Measurements from ENCODE around the gene PDXP.

The PDXP gene

DNA sequence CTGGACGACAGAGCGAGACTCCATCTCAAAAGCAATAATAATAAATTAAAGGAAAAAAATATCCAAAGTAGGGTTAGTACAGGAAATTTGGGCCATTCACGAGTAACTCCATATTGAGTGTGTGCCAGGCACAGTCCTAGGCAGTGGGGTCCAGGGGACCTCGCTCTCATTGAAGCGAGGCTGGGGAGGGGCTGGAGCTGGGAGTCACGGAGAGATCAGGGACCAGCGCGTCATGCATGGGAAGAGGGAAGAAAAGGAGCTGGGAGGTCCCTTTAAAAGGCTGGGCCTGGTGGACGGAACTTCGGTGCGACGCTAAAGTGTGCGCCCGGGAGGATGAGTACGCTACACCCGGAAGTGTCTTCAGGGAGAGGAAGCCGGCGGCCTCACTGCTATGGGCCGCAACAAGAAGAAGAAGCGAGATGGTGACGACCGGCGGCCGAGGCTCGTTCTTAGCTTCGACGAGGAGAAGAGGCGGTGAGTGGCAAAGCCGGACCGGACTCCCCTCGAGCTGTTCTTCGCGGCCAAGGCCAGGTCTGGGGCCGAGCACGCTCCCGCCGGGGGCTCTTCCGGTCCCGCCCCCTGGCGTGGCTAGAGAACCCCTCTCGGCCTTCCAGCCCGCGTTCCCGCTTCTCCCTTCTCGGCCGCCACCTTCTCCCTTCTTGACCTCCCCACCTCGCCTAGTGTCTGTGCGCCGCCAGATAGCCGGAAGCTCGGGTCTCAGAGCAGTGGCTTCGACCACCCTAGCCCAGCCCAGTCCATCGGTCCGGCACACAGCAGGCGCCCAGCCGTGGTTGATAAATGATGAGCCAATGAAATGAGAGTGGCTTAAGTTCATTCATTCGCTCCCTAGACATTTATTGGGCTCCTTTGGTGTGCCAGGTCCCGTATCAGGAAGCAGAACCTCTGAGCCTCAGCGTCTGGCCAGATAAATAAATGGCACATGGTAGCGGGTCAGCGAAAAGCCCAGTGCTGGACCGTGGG, 27.8 kb downstream of the PDXP start, which contains the start of gene NOL12 (continued):
- 0 out of 2 replicates have a peak, but pooled peaks have one; percentile 22 for TF ChIP-seq ZNF16 (tag by site-specific recombination; IDR thresholded peaks at IDR 0.05; ENCODE audit: low read depth)
- TF ChIP-seq, protein P1, sequence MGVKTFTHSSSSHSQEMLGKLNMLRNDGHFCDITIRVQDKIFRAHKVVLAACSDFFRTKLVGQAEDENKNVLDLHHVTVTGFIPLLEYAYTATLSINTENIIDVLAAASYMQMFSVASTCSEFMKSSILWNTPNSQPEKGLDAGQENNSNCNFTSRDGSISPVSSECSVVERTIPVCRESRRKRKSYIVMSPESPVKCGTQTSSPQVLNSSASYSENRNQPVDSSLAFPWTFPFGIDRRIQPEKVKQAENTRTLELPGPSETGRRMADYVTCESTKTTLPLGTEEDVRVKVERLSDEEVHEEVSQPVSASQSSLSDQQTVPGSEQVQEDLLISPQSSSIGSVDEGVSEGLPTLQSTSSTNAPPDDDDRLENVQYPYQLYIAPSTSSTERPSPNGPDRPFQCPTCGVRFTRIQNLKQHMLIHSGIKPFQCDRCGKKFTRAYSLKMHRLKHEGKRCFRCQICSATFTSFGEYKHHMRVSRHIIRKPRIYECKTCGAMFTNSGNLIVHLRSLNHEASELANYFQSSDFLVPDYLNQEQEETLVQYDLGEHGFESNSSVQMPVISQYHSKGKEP (tag by site-specific recombination; IDR thresholded peaks at IDR 0.05), result peak; percentile 38; the same call in 1 of the 2 replicates
- no peak for TF ChIP-seq ZNF132 (tag by site-specific recombination; IDR thresholded peaks at IDR 0.05; ENCODE audit: borderline replicate concordance)
- TF ChIP-seq ZNF629 (tag by site-specific recombination; IDR thresholded peaks at IDR 0.05), result peak; percentile 90
- TF ChIP-seq, protein P2, sequence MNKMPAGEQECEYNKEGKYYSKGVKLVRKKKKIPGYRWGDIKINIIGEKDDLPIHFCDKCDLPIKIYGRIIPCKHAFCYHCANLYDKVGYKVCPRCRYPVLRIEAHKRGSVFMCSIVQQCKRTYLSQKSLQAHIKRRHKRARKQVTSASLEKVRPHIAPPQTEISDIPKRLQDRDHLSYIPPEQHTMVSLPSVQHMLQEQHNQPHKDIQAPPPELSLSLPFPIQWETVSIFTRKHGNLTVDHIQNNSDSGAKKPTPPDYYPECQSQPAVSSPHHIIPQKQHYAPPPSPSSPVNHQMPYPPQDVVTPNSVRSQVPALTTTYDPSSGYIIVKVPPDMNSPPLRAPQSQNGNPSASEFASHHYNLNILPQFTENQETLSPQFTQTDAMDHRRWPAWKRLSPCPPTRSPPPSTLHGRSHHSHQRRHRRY (tag by site-specific recombination; IDR thresholded peaks at IDR 0.05), result peak; percentile 73
- TF ChIP-seq, protein P3, sequence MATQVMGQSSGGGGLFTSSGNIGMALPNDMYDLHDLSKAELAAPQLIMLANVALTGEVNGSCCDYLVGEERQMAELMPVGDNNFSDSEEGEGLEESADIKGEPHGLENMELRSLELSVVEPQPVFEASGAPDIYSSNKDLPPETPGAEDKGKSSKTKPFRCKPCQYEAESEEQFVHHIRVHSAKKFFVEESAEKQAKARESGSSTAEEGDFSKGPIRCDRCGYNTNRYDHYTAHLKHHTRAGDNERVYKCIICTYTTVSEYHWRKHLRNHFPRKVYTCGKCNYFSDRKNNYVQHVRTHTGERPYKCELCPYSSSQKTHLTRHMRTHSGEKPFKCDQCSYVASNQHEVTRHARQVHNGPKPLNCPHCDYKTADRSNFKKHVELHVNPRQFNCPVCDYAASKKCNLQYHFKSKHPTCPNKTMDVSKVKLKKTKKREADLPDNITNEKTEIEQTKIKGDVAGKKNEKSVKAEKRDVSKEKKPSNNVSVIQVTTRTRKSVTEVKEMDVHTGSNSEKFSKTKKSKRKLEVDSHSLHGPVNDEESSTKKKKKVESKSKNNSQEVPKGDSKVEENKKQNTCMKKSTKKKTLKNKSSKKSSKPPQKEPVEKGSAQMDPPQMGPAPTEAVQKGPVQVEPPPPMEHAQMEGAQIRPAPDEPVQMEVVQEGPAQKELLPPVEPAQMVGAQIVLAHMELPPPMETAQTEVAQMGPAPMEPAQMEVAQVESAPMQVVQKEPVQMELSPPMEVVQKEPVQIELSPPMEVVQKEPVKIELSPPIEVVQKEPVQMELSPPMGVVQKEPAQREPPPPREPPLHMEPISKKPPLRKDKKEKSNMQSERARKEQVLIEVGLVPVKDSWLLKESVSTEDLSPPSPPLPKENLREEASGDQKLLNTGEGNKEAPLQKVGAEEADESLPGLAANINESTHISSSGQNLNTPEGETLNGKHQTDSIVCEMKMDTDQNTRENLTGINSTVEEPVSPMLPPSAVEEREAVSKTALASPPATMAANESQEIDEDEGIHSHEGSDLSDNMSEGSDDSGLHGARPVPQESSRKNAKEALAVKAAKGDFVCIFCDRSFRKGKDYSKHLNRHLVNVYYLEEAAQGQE (tag by site-specific recombination; IDR thresholded peaks at IDR 0.05), result peak; percentile 40; the same call in 1 of the 2 replicates
- TF ChIP-seq ZNF169 (tag by site-specific recombination; IDR thresholded peaks at IDR 0.05), result no peak; the same call in 1 of the 2 replicates
- TF ChIP-seq KLF1 (tag by site-specific recombination; IDR thresholded peaks at IDR 0.05), result peak; percentile 79
- TF ChIP-seq ZFHX2 (tag by site-specific recombination; conservative IDR thresholded peaks at IDR 0.05), result 0 out of 2 replicates have a peak, but pooled peaks have one; percentile 25
- TF ChIP-seq SP7 (tag by site-specific recombination; IDR thresholded peaks at IDR 0.05), result peak; percentile 96
- peak; percentile 94 for TF ChIP-seq ZFP37 (tag by site-specific recombination; IDR thresholded peaks at IDR 0.05)
- peak; percentile 68 for TF ChIP-seq ZNF558 (tag by site-specific recombination; IDR thresholded peaks at IDR 0.05)
- TF ChIP-seq, protein P4, sequence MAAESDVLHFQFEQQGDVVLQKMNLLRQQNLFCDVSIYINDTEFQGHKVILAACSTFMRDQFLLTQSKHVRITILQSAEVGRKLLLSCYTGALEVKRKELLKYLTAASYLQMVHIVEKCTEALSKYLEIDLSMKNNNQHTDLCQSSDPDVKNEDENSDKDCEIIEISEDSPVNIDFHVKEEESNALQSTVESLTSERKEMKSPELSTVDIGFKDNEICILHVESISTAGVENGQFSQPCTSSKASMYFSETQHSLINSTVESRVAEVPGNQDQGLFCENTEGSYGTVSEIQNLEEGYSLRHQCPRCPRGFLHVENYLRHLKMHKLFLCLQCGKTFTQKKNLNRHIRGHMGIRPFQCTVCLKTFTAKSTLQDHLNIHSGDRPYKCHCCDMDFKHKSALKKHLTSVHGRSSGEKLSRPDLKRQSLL (tag by site-specific recombination; IDR thresholded peaks at IDR 0.05), result 0 out of 2 replicates have a peak, but pooled peaks have one; percentile 46
- peak; percentile 88; the same call in 1 of the 2 replicates for TF ChIP-seq ZNF76 (tag by site-specific recombination; IDR thresholded peaks at IDR 0.05; ENCODE audit: borderline replicate concordance, low read depth)
- 0 out of 2 replicates have a peak, but pooled peaks have one; percentile 61 for TF ChIP-seq ZNF184 (tag by site-specific recombination; IDR thresholded peaks at IDR 0.05)
- TF ChIP-seq WT1 (tag by site-specific recombination; IDR thresholded peaks at IDR 0.05), result peak; percentile 69
- TF ChIP-seq ZNF785 (tag by site-specific recombination; IDR thresholded peaks at IDR 0.05), result peak; percentile 93; the same call in 1 of the 2 replicates
- TF ChIP-seq HOXC10 (CRISPR knock-in tag; IDR thresholded peaks at IDR 0.05), result no peak
- TF ChIP-seq ZNF596 (tag by site-specific recombination; IDR thresholded peaks at IDR 0.05), result peak; percentile 51; the same call in 1 of the 2 replicates
- TF ChIP-seq FEZF1 (tag by site-specific recombination; IDR thresholded peaks at IDR 0.05), result peak; percentile 48
- TF ChIP-seq IKZF3 (tag by site-specific recombination; IDR thresholded peaks at IDR 0.05), result peak; percentile 72
- TF ChIP-seq, protein P5, sequence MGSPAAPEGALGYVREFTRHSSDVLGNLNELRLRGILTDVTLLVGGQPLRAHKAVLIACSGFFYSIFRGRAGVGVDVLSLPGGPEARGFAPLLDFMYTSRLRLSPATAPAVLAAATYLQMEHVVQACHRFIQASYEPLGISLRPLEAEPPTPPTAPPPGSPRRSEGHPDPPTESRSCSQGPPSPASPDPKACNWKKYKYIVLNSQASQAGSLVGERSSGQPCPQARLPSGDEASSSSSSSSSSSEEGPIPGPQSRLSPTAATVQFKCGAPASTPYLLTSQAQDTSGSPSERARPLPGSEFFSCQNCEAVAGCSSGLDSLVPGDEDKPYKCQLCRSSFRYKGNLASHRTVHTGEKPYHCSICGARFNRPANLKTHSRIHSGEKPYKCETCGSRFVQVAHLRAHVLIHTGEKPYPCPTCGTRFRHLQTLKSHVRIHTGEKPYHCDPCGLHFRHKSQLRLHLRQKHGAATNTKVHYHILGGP (tag by site-specific recombination; IDR thresholded peaks at IDR 0.05), result no peak
- TF ChIP-seq, protein P6, sequence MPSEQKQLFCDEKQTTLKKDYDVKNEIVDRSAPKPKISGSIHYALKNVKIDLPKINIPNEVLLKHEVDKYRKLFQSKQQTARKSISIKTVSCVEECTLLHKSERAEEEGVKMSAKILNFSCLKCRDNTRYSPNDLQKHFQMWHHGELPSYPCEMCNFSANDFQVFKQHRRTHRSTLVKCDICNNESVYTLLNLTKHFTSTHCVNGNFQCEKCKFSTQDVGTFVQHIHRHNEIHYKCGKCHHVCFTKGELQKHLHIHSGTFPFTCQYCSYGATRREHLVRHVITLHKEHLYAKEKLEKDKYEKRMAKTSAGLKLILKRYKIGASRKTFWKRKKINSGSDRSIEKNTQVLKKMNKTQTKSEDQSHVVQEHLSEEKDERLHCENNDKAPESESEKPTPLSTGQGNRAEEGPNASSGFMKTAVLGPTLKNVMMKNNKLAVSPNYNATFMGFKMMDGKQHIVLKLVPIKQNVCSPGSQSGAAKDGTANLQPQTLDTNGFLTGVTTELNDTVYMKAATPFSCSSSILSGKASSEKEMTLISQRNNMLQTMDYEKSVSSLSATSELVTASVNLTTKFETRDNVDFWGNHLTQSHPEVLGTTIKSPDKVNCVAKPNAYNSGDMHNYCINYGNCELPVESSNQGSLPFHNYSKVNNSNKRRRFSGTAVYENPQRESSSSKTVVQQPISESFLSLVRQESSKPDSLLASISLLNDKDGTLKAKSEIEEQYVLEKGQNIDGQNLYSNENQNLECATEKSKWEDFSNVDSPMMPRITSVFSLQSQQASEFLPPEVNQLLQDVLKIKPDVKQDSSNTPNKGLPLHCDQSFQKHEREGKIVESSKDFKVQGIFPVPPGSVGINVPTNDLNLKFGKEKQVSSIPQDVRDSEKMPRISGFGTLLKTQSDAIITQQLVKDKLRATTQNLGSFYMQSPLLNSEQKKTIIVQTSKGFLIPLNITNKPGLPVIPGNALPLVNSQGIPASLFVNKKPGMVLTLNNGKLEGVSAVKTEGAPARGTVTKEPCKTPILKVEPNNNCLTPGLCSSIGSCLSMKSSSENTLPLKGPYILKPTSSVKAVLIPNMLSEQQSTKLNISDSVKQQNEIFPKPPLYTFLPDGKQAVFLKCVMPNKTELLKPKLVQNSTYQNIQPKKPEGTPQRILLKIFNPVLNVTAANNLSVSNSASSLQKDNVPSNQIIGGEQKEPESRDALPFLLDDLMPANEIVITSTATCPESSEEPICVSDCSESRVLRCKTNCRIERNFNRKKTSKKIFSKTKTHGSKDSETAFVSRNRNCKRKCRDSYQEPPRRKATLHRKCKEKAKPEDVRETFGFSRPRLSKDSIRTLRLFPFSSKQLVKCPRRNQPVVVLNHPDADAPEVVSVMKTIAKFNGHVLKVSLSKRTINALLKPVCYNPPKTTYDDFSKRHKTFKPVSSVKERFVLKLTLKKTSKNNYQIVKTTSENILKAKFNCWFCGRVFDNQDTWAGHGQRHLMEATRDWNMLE (tag by site-specific recombination; conservative IDR thresholded peaks at IDR 0.05; ENCODE audit: low read depth), result peak; percentile 83

Data from HEK293 (cell line).